GM13976 (cell line): ENCODE measurements around the gene ZFPM1.

Source experiments
- DNase-seq: peaks from one replicate; pipeline ENCODE4 v3.0.0; 2012; ENCODE audit warnings: low spot score
- in situ Hi-C: fragments of 300-500 bp; cut with MboI; formaldehyde crosslinking; loops from one replicate; pipeline ENCODE4 v1.12.0; 2022; ENCODE audit warnings: low sequenced_read_pairs, mixed read lengths, inconsistent platforms; ENCODE audit not compliant: unreplicated experiment
- TF ChIP-seq, protein P1 (sequence below): IDR thresholded peaks from 2 replicates; pipeline ENCODE4 v1.5.1; 2012; ENCODE audit warnings: borderline replicate concordance, mild to moderate bottlenecking; ENCODE audit not compliant: insufficient read depth; ENCODE audit errors: extremely low read depth, missing control alignments, control extremely low read depth

The ZFPM1 gene

DNA sequence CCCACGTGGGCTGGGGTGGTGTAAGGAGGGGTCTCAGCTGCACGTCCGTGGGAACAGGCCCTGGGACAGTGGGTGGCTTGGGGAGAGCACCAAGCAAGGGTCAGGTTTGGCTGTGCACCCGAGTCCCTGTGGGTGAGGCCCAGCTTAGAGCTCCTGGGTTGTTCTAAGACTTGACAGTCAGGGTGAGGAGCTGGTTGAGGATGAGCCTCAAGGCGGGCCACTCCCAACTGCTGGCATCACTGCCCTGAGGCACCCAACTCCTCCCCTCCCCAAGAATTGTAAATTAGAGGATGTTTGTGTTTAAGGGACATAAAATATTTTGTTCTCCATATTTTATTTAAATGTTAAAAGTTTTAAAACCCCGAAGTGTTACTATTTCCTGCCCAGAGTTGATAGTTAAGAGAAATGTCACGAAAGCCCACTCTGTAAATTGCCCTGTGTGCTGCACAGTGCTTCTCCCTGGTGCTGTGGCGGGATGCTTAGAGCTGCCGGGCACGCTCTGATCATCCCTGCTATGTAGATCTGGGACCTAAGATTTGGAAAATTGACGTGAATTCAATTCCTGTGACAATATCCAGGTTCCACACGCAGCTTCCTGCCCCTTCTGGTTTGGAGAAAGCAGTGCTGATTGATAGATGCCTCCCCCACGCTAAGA is 133.0 kb downstream of the ZFPM1 start:
- DNase-seq = no peak
- in situ Hi-C loops = no loop called here
- TF ChIP-seq, protein P1, sequence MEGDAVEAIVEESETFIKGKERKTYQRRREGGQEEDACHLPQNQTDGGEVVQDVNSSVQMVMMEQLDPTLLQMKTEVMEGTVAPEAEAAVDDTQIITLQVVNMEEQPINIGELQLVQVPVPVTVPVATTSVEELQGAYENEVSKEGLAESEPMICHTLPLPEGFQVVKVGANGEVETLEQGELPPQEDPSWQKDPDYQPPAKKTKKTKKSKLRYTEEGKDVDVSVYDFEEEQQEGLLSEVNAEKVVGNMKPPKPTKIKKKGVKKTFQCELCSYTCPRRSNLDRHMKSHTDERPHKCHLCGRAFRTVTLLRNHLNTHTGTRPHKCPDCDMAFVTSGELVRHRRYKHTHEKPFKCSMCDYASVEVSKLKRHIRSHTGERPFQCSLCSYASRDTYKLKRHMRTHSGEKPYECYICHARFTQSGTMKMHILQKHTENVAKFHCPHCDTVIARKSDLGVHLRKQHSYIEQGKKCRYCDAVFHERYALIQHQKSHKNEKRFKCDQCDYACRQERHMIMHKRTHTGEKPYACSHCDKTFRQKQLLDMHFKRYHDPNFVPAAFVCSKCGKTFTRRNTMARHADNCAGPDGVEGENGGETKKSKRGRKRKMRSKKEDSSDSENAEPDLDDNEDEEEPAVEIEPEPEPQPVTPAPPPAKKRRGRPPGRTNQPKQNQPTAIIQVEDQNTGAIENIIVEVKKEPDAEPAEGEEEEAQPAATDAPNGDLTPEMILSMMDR = no peak
